ENCODE results near the gene PPP1R7. TPM values are rescaled to one million over a fixed set of nuclear protein-coding genes. Genes with fewer than 3 reads are reported as not detected.

The PPP1R7 gene
- total and polyA plus RNA-seq, 9 of the 15 experiments (the other 6 are each of a cell fraction or from before 2014, with no cell fraction given), result 37.5 to 75.0 (median 50.5) TPM

DNA sequence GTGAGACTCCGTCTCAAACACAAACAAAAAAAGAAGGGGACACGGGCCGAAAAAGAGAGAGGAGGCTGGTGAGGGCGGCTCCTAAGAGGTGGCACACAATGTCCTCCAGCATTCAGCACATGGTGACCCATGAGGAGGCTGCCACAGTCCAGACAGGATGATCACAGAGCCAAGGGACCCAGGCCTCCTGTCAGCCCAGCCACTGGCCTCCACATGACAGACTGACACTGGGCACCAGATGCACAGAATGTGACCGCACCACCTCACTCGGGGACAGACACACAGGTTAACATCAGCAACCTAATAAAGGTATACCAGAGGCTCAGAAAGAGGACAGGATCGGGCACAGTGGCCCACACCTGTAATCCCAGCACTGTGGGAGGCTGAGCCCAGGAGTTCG is 22.0 kb upstream of the PPP1R7 start:
- ChIA-PET POLR2A (no interaction called here), CTCF (ENCODE audit: low intra/inter-chr PET ratio) (no interaction called here)
- no peak for TF ChIP-seq ZC3H8 (IDR thresholded peaks at IDR 0.05)
- TF ChIP-seq GATAD2B (IDR thresholded peaks at IDR 0.05; ENCODE audit: borderline replicate concordance), result no peak
- TF ChIP-seq PTRF (tag; IDR thresholded peaks at IDR 0.05), result no peak
- TF ChIP-seq, protein P1, sequence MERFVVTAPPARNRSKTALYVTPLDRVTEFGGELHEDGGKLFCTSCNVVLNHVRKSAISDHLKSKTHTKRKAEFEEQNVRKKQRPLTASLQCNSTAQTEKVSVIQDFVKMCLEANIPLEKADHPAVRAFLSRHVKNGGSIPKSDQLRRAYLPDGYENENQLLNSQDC (CRISPR knock-in tag; IDR thresholded peaks at IDR 0.05), result no peak
- no peak for TF ChIP-seq SRSF3 (IDR thresholded peaks at IDR 0.05; ENCODE audit: insufficient read depth, low read length)
- TF ChIP-seq L3MBTL2 (IDR thresholded peaks at IDR 0.05), result no peak
- TF ChIP-seq ZC3H4 (CRISPR knock-in tag; IDR thresholded peaks at IDR 0.05; ENCODE audit: borderline replicate concordance), result no peak
- TF ChIP-seq FOXM1 (IDR thresholded peaks at IDR 0.05; ENCODE audit: low read depth), result no peak
- TF ChIP-seq FOXM1 (CRISPR knock-in tag; IDR thresholded peaks at IDR 0.05; ENCODE audit: low read depth), result no peak
- TF ChIP-seq ZNF79 (CRISPR knock-in tag; IDR thresholded peaks at IDR 0.05; ENCODE audit: low read depth), result no peak
- TF ChIP-seq ZNF586 (CRISPR knock-in tag; conservative IDR thresholded peaks at IDR 0.05), result no peak
- TF ChIP-seq SIX5 (IDR thresholded peaks at IDR 0.05; ENCODE audit: borderline replicate concordance in 1 of 2, insufficient read depth in 1 of 2, low read depth in 1 of 2, low read length in 2 of 2), result no peak
- no peak overlapping the region for H3K4me2 ChIP-seq (ENCODE audit: insufficient read depth, low read length)
- DNase-seq (ENCODE audit: extremely low read depth in 1 of 4, low spot score in 3 of 4), result no peak
- no peaks in the 10 kb centered on the region for H3K9me3 ChIP-seq (replicated peaks; ENCODE audit: control insufficient read depth, insufficient read depth, low read depth, low read length)
- no TSS peak for BruUV-seq (replicated peaks)
- no peak overlapping the region for H3K27ac ChIP-seq (ENCODE audit: extremely low read depth, low read depth, low read length)
- H3K4me1 ChIP-seq (replicated peaks in 1 of 2; ENCODE audit: control insufficient read depth in 2 of 2, insufficient read depth in 2 of 2, low read length in 2 of 2), result no peaks in the 10 kb centered on the region; a peak in 1 of 5 replicates
- H3K4me3 ChIP-seq, result no peak overlapping the region
- no peak overlapping the region for H3K9ac ChIP-seq (ENCODE audit: insufficient read depth in 1 of 2, low read depth in 2 of 2, low read length in 2 of 2)
- no peaks in the 10 kb centered on the region for H3K27me3 ChIP-seq (ENCODE audit: control insufficient read depth in 2 of 2, insufficient read depth in 2 of 2, low read length in 2 of 2)
- no peak overlapping the region for H2AFZ ChIP-seq (ENCODE audit: low read depth, low read length)
- no peak for ATAC-seq
- whole genome bisulfite sequencing (ENCODE audit: insufficient coverage, low coverage, missing lambda C conversion rate), result 79% methylated on average over 3 of the region's 8 CpGs
- H3K79me2 ChIP-seq (ENCODE audit: control insufficient read depth, insufficient read depth, low read length), result no peaks in the 10 kb centered on the region
- intact Hi-C loops (cut with micrococcal nuclease) (no loop called here), in situ Hi-C loops (cut with MboI) (no loop called here)
- peaks cover 10% of the 10 kb centered on the region; the same call in 1 of the 3 replicates for H3K36me3 ChIP-seq (ENCODE audit: control insufficient read depth, insufficient read depth, low read length)
- no peak for FAIRE-seq
- no peaks in the 10 kb centered on the region for H3K9me1 ChIP-seq (ENCODE audit: control insufficient read depth, insufficient read depth, low read length)
- no peaks in the 10 kb centered on the region for H4K20me1 ChIP-seq (replicated peaks; ENCODE audit: control insufficient read depth, insufficient read depth, low read length)

Measured in K562 (cell line).